ENCODE measurements around the gene ALK. TPM values are rescaled to one million over a fixed set of nuclear protein-coding genes. Genes with fewer than 3 reads are reported as not detected.

ALK gene
- total RNA-seq, 2 donors from 2014 or later, result 0.25 TPM; not detected in 1

GRCh38 chr2:29725610-29726009 lies 195.8 kb downstream of the ALK start:
- H3K4me1 Mint-ChIP-seq (ENCODE audit: low read depth), result no peaks in the 10 kb centered on the region
- H3K4me3 Mint-ChIP-seq, result no peak overlapping the region
- no peak for ATAC-seq (replicated peaks in 1 of 2)
- DNase-seq, result no peak
- peaks cover 50% of the 10 kb centered on the region for H3K27me3 Mint-ChIP-seq (ENCODE audit: low read depth)
- H3K27ac Mint-ChIP-seq, result no peak overlapping the region
- H3K36me3 Mint-ChIP-seq (ENCODE audit: insufficient read depth in 2 of 2), result no peaks in the 10 kb centered on the region
- no peaks in the 10 kb centered on the region for H3K9me3 Mint-ChIP-seq

GRCh38 chr2:29724282-29724681 lies 197.1 kb downstream of the ALK start:
- H3K9me3 Mint-ChIP-seq, result no peaks in the 10 kb centered on the region
- peaks cover 42% of the 10 kb centered on the region for H3K27me3 Mint-ChIP-seq (ENCODE audit: low read depth)
- ATAC-seq (replicated peaks in 1 of 2) (no peak), DNase-seq (no peak)
- no peaks in the 10 kb centered on the region for H3K36me3 Mint-ChIP-seq (ENCODE audit: insufficient read depth in 2 of 2)
- no peak overlapping the region for H3K4me3 Mint-ChIP-seq
- no peaks in the 10 kb centered on the region for H3K4me1 Mint-ChIP-seq (ENCODE audit: low read depth)
- H3K27ac Mint-ChIP-seq, result no peak overlapping the region

GRCh38 chr2:29723255-29724001 lies 198.0 kb downstream of the ALK start:
- H3K27me3 Mint-ChIP-seq (ENCODE audit: low read depth), result peaks cover 38% of the 10 kb centered on the region
- no peaks in the 10 kb centered on the region for H3K4me1 Mint-ChIP-seq (ENCODE audit: low read depth)
- no peaks in the 10 kb centered on the region for H3K9me3 Mint-ChIP-seq
- DNase-seq (no peak), ATAC-seq (replicated peaks in 1 of 2) (peak in 1 of 2 donors; percentile 69)
- no peaks in the 10 kb centered on the region for H3K36me3 Mint-ChIP-seq (ENCODE audit: insufficient read depth in 2 of 2)
- no peak overlapping the region for H3K4me3 Mint-ChIP-seq
- no peak overlapping the region for H3K27ac Mint-ChIP-seq

- no peaks in the 10 kb centered on the region for H3K9me3 Mint-ChIP-seq
- DNase-seq, result no peak
- H3K4me3 Mint-ChIP-seq, result no peak overlapping the region
- H3K27me3 Mint-ChIP-seq (ENCODE audit: low read depth), result peaks cover 24% of the 10 kb centered on the region
- H3K4me1 Mint-ChIP-seq (ENCODE audit: low read depth), result no peaks in the 10 kb centered on the region
- no peak overlapping the region for H3K27ac Mint-ChIP-seq
- no peaks in the 10 kb centered on the region for H3K36me3 Mint-ChIP-seq (ENCODE audit: insufficient read depth in 2 of 2)
- no peak for ATAC-seq (replicated peaks in 1 of 2)
These were observed 201.7 kb downstream of the ALK start for GRCh38 chr2:29719639-29720038.

GRCh38 chr2:29718076-29718686 lies 203.2 kb downstream of the ALK start:
- Mint-ChIP-seq H3K9me3 (no peaks in the 10 kb centered on the region), H3K27ac (no peak overlapping the region), H3K36me3 (ENCODE audit: insufficient read depth in 2 of 2) (no peaks in the 10 kb centered on the region), H3K27me3 (ENCODE audit: low read depth) (peaks cover 22% of the 10 kb centered on the region), H3K4me3 (no peak overlapping the region), H3K4me1 (ENCODE audit: low read depth) (no peaks in the 10 kb centered on the region)
- ATAC-seq (replicated peaks in 1 of 2) (no peak), DNase-seq (no peak)

- peaks cover 9% of the 10 kb centered on the region for H3K27me3 Mint-ChIP-seq (ENCODE audit: low read depth)
- ATAC-seq (replicated peaks in 1 of 2) (no peak), DNase-seq (no peak)
- no peaks in the 10 kb centered on the region for H3K9me3 Mint-ChIP-seq
- H3K4me1 Mint-ChIP-seq (ENCODE audit: low read depth), result no peaks in the 10 kb centered on the region
- no peak overlapping the region for H3K4me3 Mint-ChIP-seq
- no peaks in the 10 kb centered on the region for H3K36me3 Mint-ChIP-seq (ENCODE audit: insufficient read depth in 2 of 2)
- H3K27ac Mint-ChIP-seq, result no peak overlapping the region
These were observed 205.7 kb downstream of the ALK start for GRCh38 chr2:29715655-29716054.

GRCh38 chr2:29714333-29714732 lies 207.1 kb downstream of the ALK start:
- Mint-ChIP-seq H3K27me3 (ENCODE audit: low read depth) (peaks cover 9% of the 10 kb centered on the region), H3K4me3 (no peak overlapping the region), H3K9me3 (no peaks in the 10 kb centered on the region), H3K4me1 (ENCODE audit: low read depth) (no peaks in the 10 kb centered on the region), H3K36me3 (ENCODE audit: insufficient read depth in 2 of 2) (no peaks in the 10 kb centered on the region), H3K27ac (no peak overlapping the region)
- ATAC-seq (replicated peaks in 1 of 2) (no peak), DNase-seq (no peak)

- ATAC-seq (replicated peaks in 1 of 2) (no peak), DNase-seq (no peak)
- Mint-ChIP-seq H3K27ac (no peak overlapping the region), H3K27me3 (ENCODE audit: low read depth) (peaks cover 14% of the 10 kb centered on the region), H3K36me3 (ENCODE audit: insufficient read depth in 2 of 2) (no peaks in the 10 kb centered on the region), H3K4me3 (no peak overlapping the region), H3K4me1 (ENCODE audit: low read depth) (no peaks in the 10 kb centered on the region), H3K9me3 (no peaks in the 10 kb centered on the region)
These were observed 215.1 kb downstream of the ALK start for GRCh38 chr2:29706171-29706720.

- Mint-ChIP-seq H3K4me1 (ENCODE audit: low read depth) (no peaks in the 10 kb centered on the region), H3K27me3 (ENCODE audit: low read depth) (peaks cover 14% of the 10 kb centered on the region), H3K9me3 (no peaks in the 10 kb centered on the region), H3K27ac (no peak overlapping the region), H3K4me3 (no peak overlapping the region), H3K36me3 (ENCODE audit: insufficient read depth in 2 of 2) (no peaks in the 10 kb centered on the region)
- ATAC-seq (replicated peaks in 1 of 2) (no peak), DNase-seq (no peak)
These were observed 215.8 kb downstream of the ALK start for GRCh38 chr2:29705616-29706015.

GRCh38 chr2:29703336-29703735 lies 218.1 kb downstream of the ALK start:
- H3K4me3 Mint-ChIP-seq, result no peak overlapping the region
- no peaks in the 10 kb centered on the region for H3K4me1 Mint-ChIP-seq (ENCODE audit: low read depth)
- H3K27ac Mint-ChIP-seq, result no peak overlapping the region
- ATAC-seq (replicated peaks in 1 of 2) (no peak), DNase-seq (no peak)
- H3K9me3 Mint-ChIP-seq, result no peaks in the 10 kb centered on the region
- no peaks in the 10 kb centered on the region for H3K36me3 Mint-ChIP-seq (ENCODE audit: insufficient read depth in 2 of 2)
- peaks cover 14% of the 10 kb centered on the region for H3K27me3 Mint-ChIP-seq (ENCODE audit: low read depth)

GRCh38 chr2:29702276-29702675 lies 219.1 kb downstream of the ALK start:
- H3K27ac Mint-ChIP-seq, result no peak overlapping the region
- H3K9me3 Mint-ChIP-seq, result no peaks in the 10 kb centered on the region
- no peak overlapping the region for H3K4me3 Mint-ChIP-seq
- no peak for DNase-seq
- H3K27me3 Mint-ChIP-seq (ENCODE audit: low read depth), result peaks cover 14% of the 10 kb centered on the region
- no peaks in the 10 kb centered on the region for H3K36me3 Mint-ChIP-seq (ENCODE audit: insufficient read depth in 2 of 2)
- peak; percentile 50 to 85 for ATAC-seq (replicated peaks in 1 of 2)
- no peaks in the 10 kb centered on the region for H3K4me1 Mint-ChIP-seq (ENCODE audit: low read depth)

GRCh38 chr2:29700560-29700959 lies 220.8 kb downstream of the ALK start:
- Mint-ChIP-seq H3K4me3 (no peak overlapping the region), H3K27ac (no peak overlapping the region), H3K4me1 (ENCODE audit: low read depth) (no peaks in the 10 kb centered on the region), H3K36me3 (ENCODE audit: insufficient read depth in 2 of 2) (no peaks in the 10 kb centered on the region), H3K9me3 (no peaks in the 10 kb centered on the region), H3K27me3 (ENCODE audit: low read depth) (peaks cover 7% of the 10 kb centered on the region)
- DNase-seq, result no peak
- no peak for ATAC-seq (replicated peaks in 1 of 2)

GRCh38 chr2:29699045-29699444 lies 222.3 kb downstream of the ALK start:
- no peaks in the 10 kb centered on the region for H3K4me1 Mint-ChIP-seq (ENCODE audit: low read depth)
- no peaks in the 10 kb centered on the region for H3K36me3 Mint-ChIP-seq (ENCODE audit: insufficient read depth in 2 of 2)
- H3K27me3 Mint-ChIP-seq (ENCODE audit: low read depth), result peaks cover 7% of the 10 kb centered on the region
- no peaks in the 10 kb centered on the region for H3K9me3 Mint-ChIP-seq
- DNase-seq (no peak), ATAC-seq (replicated peaks in 1 of 2) (no peak)
- H3K4me3 Mint-ChIP-seq, result no peak overlapping the region
- no peak overlapping the region for H3K27ac Mint-ChIP-seq
